ENCODE measurements around the gene LRRC57.
A peak's percentile ranks its signal among the peaks of the same experiment; 100 is the strongest.

LRRC57 gene

GRCh38 chr15:42549741-42550392 lies 1.3 kb upstream of the LRRC57 start:
- DNase-seq = no peak

- DNase-seq = no peak
Measured at GRCh38 chr15:42549032-42549491, 469 bp upstream of the LRRC57 start.

DNA sequence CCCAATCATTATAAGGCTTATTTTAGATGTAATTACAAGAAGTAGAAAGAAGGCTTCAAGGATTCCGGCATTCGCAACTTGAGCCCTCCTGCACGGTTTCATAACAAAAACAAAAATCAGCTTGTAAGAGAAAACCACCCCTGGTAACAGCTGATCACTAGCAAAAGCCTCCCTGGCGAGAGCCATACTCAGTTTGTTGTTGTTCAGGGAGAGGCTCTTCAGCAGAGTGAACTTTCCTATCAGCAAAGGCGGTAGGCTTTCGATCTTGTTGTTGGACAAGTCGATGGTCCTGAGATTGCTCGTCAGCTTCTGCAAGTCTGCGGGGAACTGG lies 710 bp downstream of the LRRC57 start:
- DNase-seq = no peak

- DNase-seq = no peak
Measured at GRCh38 chr15:42544853-42545629, 3.6 kb downstream of the LRRC57 start.

DNA sequence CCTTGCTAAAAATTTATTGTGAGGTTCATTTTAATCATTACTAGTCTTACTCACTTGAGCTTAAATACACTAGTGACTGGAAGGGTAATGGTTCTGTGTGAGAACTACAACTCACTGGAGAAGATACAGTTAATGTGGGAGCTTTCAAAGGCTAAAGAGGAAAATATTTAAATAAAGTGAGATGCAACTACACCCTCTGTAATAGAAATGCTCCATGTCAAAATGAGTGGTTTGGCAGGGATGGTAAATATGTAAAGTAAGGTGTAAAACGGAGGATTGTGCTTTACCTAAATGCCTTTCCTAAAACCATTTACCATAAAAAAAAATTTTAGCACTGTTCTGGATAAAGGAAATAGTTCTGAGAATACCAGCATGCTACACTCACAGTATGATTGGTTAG lies 15.3 kb downstream of the LRRC57 start:
- no peak for DNase-seq

DNA sequence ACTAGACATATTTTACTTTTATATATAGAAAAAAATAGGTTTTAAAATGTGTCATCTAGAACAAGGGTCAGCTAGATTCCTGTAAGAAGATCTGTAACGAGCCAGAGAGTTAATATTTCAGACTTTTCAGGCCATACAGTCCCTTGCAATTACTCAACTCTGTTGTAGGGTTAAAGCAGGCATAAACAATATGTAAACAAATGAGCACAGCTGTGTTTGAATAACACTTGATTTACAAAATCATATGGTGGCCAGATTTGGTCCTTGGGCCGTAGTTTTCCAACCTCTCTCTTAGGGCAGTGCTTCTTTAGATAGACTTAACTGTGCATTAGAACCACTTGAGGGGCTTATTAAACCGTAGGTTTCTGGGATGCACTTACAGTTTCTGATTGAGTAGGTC lies 19.6 kb downstream of the LRRC57 start:
- no peak for DNase-seq

DNA sequence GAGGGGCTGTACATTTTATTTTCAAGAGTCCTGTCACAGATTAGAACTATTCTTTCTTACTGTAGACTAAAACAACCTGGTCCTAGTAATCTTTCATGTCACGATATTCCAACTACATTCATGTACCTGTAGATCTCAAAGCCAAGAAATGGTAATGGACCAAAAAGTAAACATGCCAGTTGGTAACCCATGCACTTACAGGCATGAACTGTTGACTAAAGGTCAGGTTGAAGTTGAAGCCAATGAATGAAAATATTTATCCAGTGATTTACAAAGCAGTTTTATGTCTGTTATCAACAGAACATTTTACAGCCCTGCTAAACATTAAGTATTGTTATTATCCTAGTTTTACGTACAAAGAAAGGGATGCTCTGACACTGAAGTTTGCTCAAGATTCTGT lies 25.3 kb downstream of the LRRC57 start:
- DNase-seq = no peak

GRCh38 chr15:42511007-42511391 lies 37.6 kb downstream of the LRRC57 start:
- DNase-seq = no peak

GRCh38 chr15:42510258-42511006 lies 38.2 kb downstream of the LRRC57 start:
- DNase-seq = no peak

GRCh38 chr15:42508263-42508690 lies 40.3 kb downstream of the LRRC57 start:
- DNase-seq = no peak

DNA sequence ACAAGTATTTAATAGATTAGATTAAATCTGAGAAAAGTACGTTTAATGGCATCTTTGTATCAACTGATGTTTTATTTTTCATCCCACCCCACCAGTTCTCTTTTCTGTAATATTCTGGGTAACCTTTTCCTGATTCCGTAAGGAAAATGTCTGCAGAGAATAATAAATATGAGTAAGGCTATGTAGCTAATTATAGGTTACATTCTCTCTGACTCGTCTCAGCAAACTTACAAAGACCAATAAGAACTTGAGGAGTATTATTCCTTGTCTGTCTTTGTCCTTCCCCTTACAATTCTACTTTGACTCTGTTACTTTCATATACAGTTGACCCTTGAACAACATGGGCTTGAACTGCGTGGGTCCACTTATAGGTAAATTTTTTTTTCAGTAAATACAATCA lies 41.1 kb downstream of the LRRC57 start:
- DNase-seq = no peak

GRCh38 chr15:42504631-42505030 lies 44.0 kb downstream of the LRRC57 start:
- no peak for DNase-seq

GRCh38 chr15:42503825-42504224 lies 44.8 kb downstream of the LRRC57 start:
- no peak for DNase-seq

GRCh38 chr15:42502477-42502876 lies 46.1 kb downstream of the LRRC57 start:
- no peak for DNase-seq

DNA sequence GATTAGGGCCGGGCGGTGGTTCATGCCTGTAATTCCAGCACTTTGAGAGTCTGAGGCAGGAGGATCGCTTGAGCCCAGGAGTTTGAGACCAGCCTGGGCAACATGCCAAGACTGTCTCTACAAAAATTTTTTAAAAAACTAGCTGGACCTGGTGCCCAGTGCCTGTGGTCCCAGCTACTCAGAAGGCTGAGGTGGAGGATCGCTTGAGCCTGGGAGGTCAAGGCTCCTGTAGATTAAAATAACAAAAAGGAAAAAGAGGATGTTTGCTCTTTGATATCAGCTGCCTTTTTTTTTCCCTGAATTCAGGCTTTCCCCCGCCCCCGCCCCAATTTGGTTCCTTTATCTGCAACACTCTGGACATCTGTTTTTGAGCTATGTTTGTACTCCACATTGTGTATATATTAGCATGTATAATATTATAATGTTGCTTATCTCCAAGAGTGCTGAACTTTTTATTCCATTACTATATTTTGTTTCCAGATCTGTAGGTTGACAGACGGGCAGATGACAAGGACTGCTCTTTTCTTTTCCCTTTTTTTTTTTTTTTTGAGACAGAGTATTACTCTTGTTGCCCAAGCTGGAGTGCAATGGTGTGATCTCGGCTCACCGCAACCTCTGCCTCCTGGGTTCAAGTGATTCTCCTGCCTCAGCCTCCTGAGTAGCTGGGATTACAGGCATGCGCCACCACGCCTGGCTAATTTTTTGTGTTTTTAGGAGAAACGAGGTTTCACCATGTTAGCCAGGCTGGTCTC lies 48.6 kb downstream of the LRRC57 start:
- no peak for DNase-seq

DNA sequence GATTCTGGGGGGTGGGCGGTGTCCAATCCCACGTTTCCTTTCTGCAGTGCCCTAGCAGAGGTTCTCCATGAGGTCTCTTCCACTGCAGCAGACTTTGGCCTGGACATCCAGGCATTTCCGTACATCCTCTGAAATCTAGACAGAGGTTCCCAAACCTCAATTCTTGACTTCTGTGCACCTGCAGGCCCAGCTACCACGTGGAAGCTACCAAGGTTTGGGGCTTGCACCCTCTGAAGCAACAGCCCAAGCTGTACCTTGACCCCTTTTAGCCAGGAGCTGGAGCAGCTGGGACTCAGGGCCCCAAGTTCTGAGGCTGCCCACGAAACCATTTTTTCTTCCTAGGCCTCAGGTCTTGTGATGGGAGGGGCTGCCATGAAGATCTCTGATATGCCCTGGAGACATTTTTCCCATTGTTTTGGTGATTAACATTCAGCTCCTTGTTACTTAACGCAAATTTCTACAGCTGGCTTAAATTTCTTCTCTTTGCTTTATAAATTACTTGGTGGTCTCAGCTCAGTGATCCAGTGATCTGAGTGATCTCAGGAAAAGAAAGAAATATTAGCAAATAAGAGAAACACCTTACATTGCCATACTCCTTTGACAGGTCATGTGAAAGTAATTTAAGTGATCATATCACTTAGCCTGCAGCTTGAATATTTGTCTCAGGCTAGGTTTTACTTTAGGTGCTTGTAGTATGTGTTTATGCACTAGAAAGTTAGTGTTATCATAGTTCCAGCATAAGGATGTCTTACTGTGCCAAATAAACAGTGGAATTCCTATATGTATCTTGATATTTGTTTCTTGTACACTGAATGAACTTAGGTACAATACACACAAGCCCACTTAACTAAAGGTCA lies 50.2 kb downstream of the LRRC57 start:
- no peak for DNase-seq

- DNase-seq = peak; percentile 85
Measured at GRCh38 chr15:42495361-42496212, 53.0 kb downstream of the LRRC57 start, which contains the start of gene SNAP23. Gene SNAP23 (plus strand): TSS chr15:42495634. CDS start chr15:42511847, 16,213 bp downstream.

DNA sequence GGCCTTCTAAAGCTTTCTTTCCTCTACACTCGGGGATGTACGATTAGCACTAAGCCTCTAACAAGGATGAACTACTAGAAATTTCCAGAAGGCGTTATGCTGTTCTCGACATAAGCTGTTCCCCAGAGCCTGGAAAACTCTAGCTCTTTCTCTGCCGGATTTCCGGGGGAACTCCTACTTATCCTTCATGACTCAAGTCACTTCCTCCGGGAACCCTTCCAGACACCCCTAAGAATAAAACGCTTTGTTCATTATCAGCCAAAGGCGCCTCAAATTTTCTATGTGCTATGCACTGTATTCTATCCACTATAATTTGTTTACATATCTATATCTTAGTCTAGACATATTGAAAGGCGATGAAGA lies 53.6 kb downstream of the LRRC57 start:
- DNase-seq = no peak

DNA sequence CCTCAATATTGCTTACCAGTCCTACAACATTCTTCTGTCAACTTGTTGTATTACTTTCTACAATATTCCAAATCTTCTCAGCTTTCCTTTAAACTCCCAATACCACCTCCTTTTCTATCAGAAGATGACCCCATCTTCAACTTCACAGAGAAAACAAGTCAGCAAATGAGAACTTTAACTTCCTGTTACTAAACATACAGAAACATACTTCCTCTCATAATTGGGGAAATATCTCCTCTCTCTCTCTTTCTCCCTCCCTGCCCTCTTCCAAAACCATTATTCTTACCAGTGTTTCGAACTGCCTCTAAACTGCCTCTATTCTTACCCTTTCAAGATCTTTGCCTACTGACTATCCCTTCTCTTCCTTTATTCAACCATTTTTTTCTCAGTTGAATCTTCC lies 54.9 kb downstream of the LRRC57 start:
- DNase-seq = no peak

DNA sequence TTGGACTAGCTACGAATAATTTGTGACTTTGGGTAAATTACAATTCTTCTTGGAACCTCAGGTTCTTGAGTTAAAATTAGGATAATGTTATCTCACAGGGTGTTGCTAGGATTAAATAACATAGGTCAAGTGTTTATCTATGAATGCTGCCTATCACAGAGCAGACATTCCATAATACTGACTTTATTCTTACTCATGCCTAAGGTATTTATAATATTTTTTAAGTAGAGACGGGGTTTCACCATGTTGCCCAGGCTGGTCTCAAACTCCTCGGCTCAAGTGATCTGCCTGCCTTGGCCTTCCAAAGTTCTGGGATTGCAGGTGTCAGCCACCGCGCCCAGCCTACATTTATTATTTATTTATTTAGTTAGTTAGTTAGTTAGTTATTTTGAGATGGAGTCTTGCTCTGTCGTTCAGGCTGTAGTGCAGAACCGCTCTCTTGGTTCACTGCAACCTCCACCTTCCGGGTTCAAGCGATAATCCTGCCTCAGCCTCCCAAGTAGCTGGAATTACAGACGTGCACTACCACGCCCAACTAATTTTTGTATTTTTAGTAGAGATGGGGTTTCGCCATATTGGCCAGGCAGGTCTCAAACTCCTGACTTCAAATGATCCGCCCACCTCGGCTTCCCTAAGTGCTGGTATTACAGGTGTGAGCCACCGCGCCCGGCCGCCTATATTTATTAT lies 56.9 kb downstream of the LRRC57 start:
- DNase-seq = no peak

Measured in activated CD4-positive, CD25-positive, alpha-beta regulatory T cell treated with anti-CD3 and anti-CD28 coated beads, Interleukin-2, amount 50 U/mL, for 72 hours (primary cell).